OCI-LY7 (cell line): Measurements from ENCODE around the gene EFCAB10.

ENCODE experiments used
- EZH2phosphoT487 ChIP-seq: fragments of 200-600 bp; sonication (generic); IDR thresholded peaks from 2 replicates; pipeline ENCODE4 v1.6.1; 2018; ENCODE audit warnings: low read depth, borderline replicate concordance, mild to moderate bottlenecking, mixed run types, antibody characterized with exemption, low read length, moderate library complexity, mixed read lengths
- TF ChIP-seq, protein P1 (sequence below): fragments of 200-600 bp; sonication (generic); conservative IDR thresholded peaks from 2 replicates; pipeline ENCODE4 v1.5.1; 2014; ENCODE audit warnings: mild to moderate bottlenecking, antibody characterized with exemption, low read length, moderate library complexity, mixed read lengths

DNA sequence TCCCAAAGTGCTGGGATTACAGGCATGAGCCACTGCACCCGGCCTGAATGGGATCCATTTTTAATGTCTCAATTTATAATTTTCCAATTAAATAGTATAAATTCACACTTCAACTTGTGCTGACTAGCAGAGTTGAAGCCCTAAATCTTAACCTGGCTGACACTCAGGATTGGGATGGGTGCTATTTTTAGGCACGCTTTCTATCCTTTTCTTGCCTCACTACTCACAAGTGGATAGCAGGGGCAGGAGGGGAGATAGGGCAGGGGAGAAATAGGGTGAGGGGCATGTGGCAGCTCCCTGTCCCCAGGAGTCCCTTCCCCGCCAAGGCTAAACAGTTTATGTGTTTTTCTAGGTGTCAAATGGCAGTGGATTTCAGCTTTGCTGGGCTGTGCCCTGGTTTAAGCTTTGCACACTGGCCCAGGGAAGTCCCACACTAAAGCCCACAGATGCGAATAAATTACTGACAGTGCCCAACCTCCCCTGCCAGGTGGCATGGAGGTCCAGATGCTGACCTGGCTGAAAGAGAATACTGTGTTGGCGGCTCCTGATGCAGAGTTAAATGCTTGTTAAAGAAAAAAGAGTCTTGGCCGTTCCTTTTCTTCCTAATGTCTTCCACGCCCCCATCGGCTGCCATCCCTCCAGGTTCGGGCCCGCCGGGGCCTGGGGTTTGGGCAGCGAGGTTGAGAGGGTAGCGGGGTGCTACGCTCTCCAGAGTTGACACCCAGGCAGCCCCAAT, 36.2 kb upstream of the EFCAB10 start:
- TF ChIP-seq, protein P1, sequence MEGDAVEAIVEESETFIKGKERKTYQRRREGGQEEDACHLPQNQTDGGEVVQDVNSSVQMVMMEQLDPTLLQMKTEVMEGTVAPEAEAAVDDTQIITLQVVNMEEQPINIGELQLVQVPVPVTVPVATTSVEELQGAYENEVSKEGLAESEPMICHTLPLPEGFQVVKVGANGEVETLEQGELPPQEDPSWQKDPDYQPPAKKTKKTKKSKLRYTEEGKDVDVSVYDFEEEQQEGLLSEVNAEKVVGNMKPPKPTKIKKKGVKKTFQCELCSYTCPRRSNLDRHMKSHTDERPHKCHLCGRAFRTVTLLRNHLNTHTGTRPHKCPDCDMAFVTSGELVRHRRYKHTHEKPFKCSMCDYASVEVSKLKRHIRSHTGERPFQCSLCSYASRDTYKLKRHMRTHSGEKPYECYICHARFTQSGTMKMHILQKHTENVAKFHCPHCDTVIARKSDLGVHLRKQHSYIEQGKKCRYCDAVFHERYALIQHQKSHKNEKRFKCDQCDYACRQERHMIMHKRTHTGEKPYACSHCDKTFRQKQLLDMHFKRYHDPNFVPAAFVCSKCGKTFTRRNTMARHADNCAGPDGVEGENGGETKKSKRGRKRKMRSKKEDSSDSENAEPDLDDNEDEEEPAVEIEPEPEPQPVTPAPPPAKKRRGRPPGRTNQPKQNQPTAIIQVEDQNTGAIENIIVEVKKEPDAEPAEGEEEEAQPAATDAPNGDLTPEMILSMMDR: no peak
- TF ChIP-seq EZH2phosphoT487: no peak
